Esophagus squamous epithelium (tissue), 5 donors: ENCODE results near the gene HLA-A. TPM values are rescaled to one million over a fixed set of nuclear protein-coding genes. Genes with fewer than 3 reads are reported as not detected.

Experiments
- DNase-seq: peaks from one replicate; lab custom pipeline; 2025; lab: John Stamatoyannopoulos, UW
- H3K27ac ChIP-seq, 4 donors: fragments of 200-600 bp; sonication (generic); one replicate each; pipeline ENCODE4 v1.5.1; 2016 to 2019; ENCODE audit warnings: mild to moderate bottlenecking in 1 of 4
- H3K27me3 ChIP-seq, 4 donors: fragments of 200-600 bp; sonication (generic); 1 replicate in 3 of 4; 2 replicates in 1 of 4; pipeline versions ENCODE4 v1.5.1 to v1.6.0; 2017 to 2021; ENCODE audit warnings: antibody characterized with exemption in 1 of 4
- H3K36me3 ChIP-seq, 3 donors: fragments of 200-600 bp; sonication (generic); one replicate each; pipeline ENCODE4 v1.5.1; 2016 to 2019
- H3K4me1 ChIP-seq, 3 donors: fragments of 200-600 bp; sonication (generic); one replicate each; pipeline ENCODE4 v1.5.1; 2017 to 2019
- H3K4me3 ChIP-seq, 4 donors: fragments of 200-600 bp; sonication (generic); 1 replicate in 3 of 4; 2 replicates in 1 of 4; pipeline ENCODE4 v1.5.1; 2016 to 2019; ENCODE audit warnings: mild to moderate bottlenecking in 2 of 4, moderate library complexity in 1 of 4
- H3K9me3 ChIP-seq, 3 donors: fragments of 200-600 bp; sonication (generic); one replicate each; pipeline ENCODE4 v1.5.1; 2016 to 2019
- POLR2A ChIP-seq, 4 donors: fragments of 450-650 bp; IDR thresholded peaks; one replicate each; pipeline ENCODE4 v1.6.1; 2017; ENCODE audit warnings: antibody characterized with exemption in 4 of 4, mild to moderate bottlenecking in 4 of 4, moderate library complexity in 3 of 4
- WGBS, 2 donors: methylation state at CpG; one replicate each; pipeline ENCODE4 v1.1.5; 2018; 5-methylcytosine and 5-hydroxymethylcytosine counted together
- intact Hi-C: fragments of 100-400 bp; cut with DNase I; formaldehyde crosslinking; loops from one replicate; pipeline ENCODE4 v1.15.0; 2022
- total RNA-seq, 4 donors: library from RNA; depleted of rRNA; stranded (reverse); fragments of >200 nt; gene quantifications; one replicate each; pipeline ENCODE4 v1.1.0, GENCODE V29; 2016
- TF ChIP-seq, protein P1 (sequence below), 6 experiments: fragments of 450-650 bp in 4 of 6; fragments of 200-600 bp in 2 of 6; sonication (generic) in 2 of 6; IDR thresholded peaks; one replicate each; pipeline ENCODE4 v1.5.1; 2016 to 2019; ENCODE audit warnings: antibody characterized with exemption in 6 of 6, mild to moderate bottlenecking in 4 of 6, moderate library complexity in 4 of 6
- donor health status: DM: yes; HTN: yes; CAD: no.

Gene HLA-A
- total RNA-seq, 4 donors from 2014 or later, result 182 to 1,095 (median 304) TPM

DNA sequence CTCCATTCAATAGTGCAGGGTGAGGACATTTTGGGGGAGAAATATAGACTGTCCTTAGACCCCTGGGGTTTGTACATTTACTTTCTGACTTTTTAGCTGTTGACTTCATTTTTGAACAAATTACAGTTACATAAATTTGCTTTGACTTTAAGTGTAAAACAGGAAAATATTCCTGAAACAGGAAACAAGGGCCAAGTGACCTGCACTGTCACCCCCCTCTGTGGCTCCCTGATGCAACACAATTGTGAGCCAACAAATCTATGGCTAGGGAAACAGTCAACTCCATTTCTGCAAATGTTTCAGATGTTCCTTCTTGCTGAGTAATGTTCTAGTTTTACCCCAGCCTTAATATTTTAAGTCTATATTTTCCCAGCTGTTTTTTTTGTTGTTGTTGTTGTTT is 39.8 kb downstream of the HLA-A start:
- no peak for DNase-seq
- Histone ChIP-seq H3K4me3 (no peak overlapping the region), H3K27ac (no peak overlapping the region), H3K9me3 (no peaks in the 10 kb centered on the region), H3K27me3 (peaks cover 0 to 15% (median 0%) of the 10 kb centered on the region in 4 donors), H3K4me1 (peaks cover 0 to 7% (median 0%) of the 10 kb centered on the region in 3 donors), H3K36me3 (no peaks in the 10 kb centered on the region)
- TF ChIP-seq POLR2A (IDR thresholded peaks at IDR 0.05), result no peak
- TF ChIP-seq, protein P1, sequence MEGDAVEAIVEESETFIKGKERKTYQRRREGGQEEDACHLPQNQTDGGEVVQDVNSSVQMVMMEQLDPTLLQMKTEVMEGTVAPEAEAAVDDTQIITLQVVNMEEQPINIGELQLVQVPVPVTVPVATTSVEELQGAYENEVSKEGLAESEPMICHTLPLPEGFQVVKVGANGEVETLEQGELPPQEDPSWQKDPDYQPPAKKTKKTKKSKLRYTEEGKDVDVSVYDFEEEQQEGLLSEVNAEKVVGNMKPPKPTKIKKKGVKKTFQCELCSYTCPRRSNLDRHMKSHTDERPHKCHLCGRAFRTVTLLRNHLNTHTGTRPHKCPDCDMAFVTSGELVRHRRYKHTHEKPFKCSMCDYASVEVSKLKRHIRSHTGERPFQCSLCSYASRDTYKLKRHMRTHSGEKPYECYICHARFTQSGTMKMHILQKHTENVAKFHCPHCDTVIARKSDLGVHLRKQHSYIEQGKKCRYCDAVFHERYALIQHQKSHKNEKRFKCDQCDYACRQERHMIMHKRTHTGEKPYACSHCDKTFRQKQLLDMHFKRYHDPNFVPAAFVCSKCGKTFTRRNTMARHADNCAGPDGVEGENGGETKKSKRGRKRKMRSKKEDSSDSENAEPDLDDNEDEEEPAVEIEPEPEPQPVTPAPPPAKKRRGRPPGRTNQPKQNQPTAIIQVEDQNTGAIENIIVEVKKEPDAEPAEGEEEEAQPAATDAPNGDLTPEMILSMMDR (IDR thresholded peaks at IDR 0.05), result no peak
- intact Hi-C loops, result no loop called here

DNA sequence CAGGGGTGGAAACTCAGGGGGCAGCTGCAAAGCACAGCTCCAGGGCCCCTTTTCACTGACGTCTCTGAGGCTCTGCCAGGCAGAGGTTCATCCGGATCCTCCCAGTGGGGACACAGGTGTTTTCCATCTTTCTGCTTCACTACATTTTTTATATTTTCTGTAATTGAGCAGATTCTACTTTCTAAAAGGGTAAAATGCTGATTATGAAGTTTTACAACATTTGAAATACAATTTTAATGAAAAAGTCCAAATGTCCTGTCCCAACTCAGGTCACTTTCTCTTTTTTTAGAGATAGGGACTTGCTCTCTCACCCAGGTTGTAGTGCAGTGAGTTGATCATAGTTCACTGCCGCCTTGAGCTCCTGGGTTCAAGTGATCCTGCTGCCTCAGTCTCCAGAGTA is 41.9 kb downstream of the HLA-A start:
- Histone ChIP-seq H3K9me3 (no peaks in the 10 kb centered on the region), H3K4me3 (no peak overlapping the region), H3K36me3 (no peaks in the 10 kb centered on the region), H3K4me1 (no peaks in the 10 kb centered on the region), H3K27me3 (no peaks in the 10 kb centered on the region), H3K27ac (no peak overlapping the region)
- 31 to 94% methylated on average over 3 of the region's 3 CpGs for WGBS, 2 donors
- TF ChIP-seq POLR2A (IDR thresholded peaks at IDR 0.05), result no peak
- TF ChIP-seq, protein P1 (IDR thresholded peaks at IDR 0.05), result no peak
- intact Hi-C loops, result no loop called here
- no peak for DNase-seq

DNA sequence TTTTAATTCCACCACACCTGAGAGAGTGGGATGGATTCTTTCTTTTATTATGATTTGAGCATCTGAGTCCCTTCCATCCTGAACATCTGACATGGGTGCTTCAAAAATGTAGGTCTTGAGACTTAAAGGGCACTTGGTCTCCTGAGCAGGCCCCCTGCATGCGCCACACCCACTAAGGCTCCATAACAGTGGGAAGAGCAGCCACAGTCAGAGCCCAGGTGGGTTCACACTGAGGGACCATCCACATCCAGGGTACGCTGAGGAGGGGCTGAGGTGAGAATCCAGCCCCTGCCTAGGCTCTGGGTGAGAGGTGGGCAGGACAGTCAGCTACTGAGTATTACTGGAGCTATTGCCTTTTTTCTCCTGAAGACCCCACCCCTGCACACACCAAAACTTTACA is 42.7 kb downstream of the HLA-A start:
- Histone ChIP-seq H3K4me3 (no peak overlapping the region), H3K4me1 (no peaks in the 10 kb centered on the region), H3K36me3 (no peaks in the 10 kb centered on the region), H3K27me3 (peaks cover 0 to 3% (median 0%) of the 10 kb centered on the region in 4 donors), H3K27ac (no peak overlapping the region), H3K9me3 (no peaks in the 10 kb centered on the region)
- WGBS, 2 donors, result 33 to 100% methylated on average over 1 of the region's 2 CpGs
- intact Hi-C loops, result no loop called here
- no peak for TF ChIP-seq POLR2A (IDR thresholded peaks at IDR 0.05)
- TF ChIP-seq, protein P1 (IDR thresholded peaks at IDR 0.05), result no peak
- no peak for DNase-seq

DNA sequence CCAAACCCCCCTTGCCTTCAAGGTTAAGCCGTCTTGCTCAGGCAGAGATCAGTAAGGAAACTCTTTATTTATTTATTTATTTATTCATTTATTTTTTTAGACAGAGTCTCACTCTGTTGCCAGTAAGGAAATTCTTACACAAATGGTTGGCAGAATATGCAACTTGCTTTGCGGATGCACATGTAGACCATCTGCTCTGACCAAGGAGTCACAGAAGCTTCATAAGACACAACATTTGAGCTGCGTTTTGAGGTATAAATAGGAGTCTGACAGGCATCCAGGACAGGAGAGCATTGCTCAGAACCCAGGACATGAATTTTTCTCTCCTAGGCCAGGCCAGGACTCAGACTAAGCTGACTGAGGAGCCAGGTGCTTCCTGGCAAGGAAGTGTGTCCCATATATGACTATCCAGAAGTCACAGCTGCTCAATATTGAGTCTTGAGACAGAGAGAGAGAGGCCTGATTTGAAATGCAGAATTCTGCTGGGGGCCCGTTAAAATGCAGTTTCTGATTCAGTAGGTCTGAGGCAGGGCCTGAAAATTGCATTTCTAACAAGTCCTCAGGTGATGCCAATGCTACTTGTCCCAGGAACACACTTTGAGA is 43.9 kb downstream of the HLA-A start:
- TF ChIP-seq, protein P1 (IDR thresholded peaks at IDR 0.05), result no peak
- TF ChIP-seq POLR2A (IDR thresholded peaks at IDR 0.05), result no peak
- 55 to 70% methylated on average over 4 of the region's 4 CpGs for WGBS, 2 donors
- H3K4me3 ChIP-seq, result no peak overlapping the region
- intact Hi-C loops, result no loop called here
- H3K9me3 ChIP-seq, result no peaks in the 10 kb centered on the region
- no peaks in the 10 kb centered on the region for H3K4me1 ChIP-seq
- peaks cover 0 to 3% (median 0%) of the 10 kb centered on the region in 4 donors for H3K27me3 ChIP-seq
- H3K27ac ChIP-seq, result no peak overlapping the region
- no peak for DNase-seq
- H3K36me3 ChIP-seq, result no peaks in the 10 kb centered on the region

DNA sequence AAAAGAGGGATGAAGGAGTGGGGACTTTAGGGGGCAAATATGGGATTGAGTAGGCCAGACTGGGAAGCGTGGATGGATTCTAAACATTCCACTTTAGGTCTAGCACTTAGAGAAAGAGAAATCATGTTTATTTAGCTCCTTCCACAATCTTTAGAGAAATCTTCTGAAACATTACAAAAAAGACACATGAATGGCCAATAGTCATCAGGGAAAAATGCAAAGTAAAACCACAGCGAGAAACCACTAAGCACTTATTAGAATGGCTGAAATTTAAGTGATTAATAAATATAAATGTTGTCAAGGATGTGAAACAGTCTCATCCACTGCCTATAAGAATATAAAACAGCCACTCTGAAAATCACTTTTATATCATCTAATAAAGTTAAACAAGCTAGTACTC is 46.9 kb downstream of the HLA-A start:
- no peaks in the 10 kb centered on the region for H3K9me3 ChIP-seq
- TF ChIP-seq, protein P1 (IDR thresholded peaks at IDR 0.05), result no peak
- no peak for TF ChIP-seq POLR2A (IDR thresholded peaks at IDR 0.05)
- no peaks in the 10 kb centered on the region for H3K36me3 ChIP-seq
- DNase-seq, result no peak
- H3K27me3 ChIP-seq, result peaks cover 0 to 11% (median 0%) of the 10 kb centered on the region in 4 donors
- H3K27ac ChIP-seq, result no peak overlapping the region
- 59 to 91% methylated on average over 2 of the region's 2 CpGs for WGBS, 2 donors
- no peak overlapping the region for H3K4me3 ChIP-seq
- no peaks in the 10 kb centered on the region for H3K4me1 ChIP-seq
- intact Hi-C loops, result no loop called here
